ENCODE data around the gene BIRC2.

DNA sequence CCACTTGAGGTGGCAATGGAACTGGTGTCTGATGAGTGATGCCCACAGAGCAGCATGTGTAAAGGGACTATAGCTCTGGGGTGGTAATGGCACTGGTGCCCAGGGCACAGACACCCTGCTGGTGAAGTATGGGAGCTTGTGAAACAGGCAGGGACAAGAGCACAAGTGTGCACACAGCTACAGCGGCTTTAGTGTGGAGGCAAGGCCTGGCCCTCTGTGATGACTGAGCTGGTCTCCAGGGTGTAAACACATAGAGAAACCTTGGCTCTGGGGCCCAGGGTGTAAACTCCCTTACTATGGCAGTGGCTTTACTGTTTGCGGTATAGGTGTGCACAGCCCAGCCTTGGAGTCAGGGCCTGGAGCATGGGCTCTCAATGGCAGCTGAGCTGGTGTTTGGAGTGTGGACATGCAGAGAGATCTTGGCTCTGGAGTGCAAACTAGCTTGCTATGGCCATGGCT, 46.3 kb downstream of the BIRC2 start:
- TF ChIP-seq EZH2phosphoT487 (IDR thresholded peaks at IDR 0.05; ENCODE audit: borderline replicate concordance, low read length): no peak
- TF ChIP-seq, protein P1, sequence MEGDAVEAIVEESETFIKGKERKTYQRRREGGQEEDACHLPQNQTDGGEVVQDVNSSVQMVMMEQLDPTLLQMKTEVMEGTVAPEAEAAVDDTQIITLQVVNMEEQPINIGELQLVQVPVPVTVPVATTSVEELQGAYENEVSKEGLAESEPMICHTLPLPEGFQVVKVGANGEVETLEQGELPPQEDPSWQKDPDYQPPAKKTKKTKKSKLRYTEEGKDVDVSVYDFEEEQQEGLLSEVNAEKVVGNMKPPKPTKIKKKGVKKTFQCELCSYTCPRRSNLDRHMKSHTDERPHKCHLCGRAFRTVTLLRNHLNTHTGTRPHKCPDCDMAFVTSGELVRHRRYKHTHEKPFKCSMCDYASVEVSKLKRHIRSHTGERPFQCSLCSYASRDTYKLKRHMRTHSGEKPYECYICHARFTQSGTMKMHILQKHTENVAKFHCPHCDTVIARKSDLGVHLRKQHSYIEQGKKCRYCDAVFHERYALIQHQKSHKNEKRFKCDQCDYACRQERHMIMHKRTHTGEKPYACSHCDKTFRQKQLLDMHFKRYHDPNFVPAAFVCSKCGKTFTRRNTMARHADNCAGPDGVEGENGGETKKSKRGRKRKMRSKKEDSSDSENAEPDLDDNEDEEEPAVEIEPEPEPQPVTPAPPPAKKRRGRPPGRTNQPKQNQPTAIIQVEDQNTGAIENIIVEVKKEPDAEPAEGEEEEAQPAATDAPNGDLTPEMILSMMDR (conservative IDR thresholded peaks at IDR 0.05; ENCODE audit: low read depth, low read length): no peak
- TF ChIP-seq EZH2 (IDR thresholded peaks at IDR 0.05; ENCODE audit: low read length, unreplicated experiment): no peak
